Right lobe of liver (tissue), 6 donors: Measurements from ENCODE around the gene MST1. TPM values are rescaled to one million over a fixed set of nuclear protein-coding genes. Genes with fewer than 3 reads are reported as not detected.

Experiments
- ATAC-seq, 4 donors: fragments of 200-7000 bp; cut with Tn5 transposase; one replicate each; pipeline ENCODE4 v1.9.1; 2020; ENCODE audit warnings: mild to moderate bottlenecking in 4 of 4, moderate library complexity in 4 of 4
- DNase-seq, 3 donors: peaks; one replicate each; pipeline ENCODE4 v3.0.0-alpha.2; 2020
- H3K27ac ChIP-seq, 3 donors: fragments of 200-600 bp; one replicate each; pipeline ENCODE4 v1.8.0; 2022
- H3K27me3 ChIP-seq, 2 donors: fragments of 200-600 bp; one replicate each; pipeline ENCODE4 v1.8.0; 2022
- H3K36me3 ChIP-seq, 4 donors: fragments of 200-600 bp; sonication (generic) in 1 of 4; one replicate each; pipeline versions ENCODE4 v1.5.1 to v1.8.0; 2017 to 2022; ENCODE audit warnings: control low read depth in 1 of 4
- H3K4me1 ChIP-seq, 4 donors: fragments of 200-600 bp; sonication (generic) in 1 of 4; one replicate each; pipeline versions ENCODE4 v1.5.1 to v1.8.0; 2017 to 2022; ENCODE audit warnings: control low read depth in 1 of 4
- H3K4me3 ChIP-seq, 3 donors: fragments of 200-600 bp; one replicate each; pipeline ENCODE4 v1.8.0; 2022
- H3K9me3 ChIP-seq, 4 donors: fragments of 200-600 bp; sonication (generic) in 1 of 4; one replicate each; pipeline versions ENCODE4 v1.5.1 to v1.8.0; 2017 to 2022; ENCODE audit warnings: control low read depth in 1 of 4
- CTCF ChIP-seq, 4 donors: fragments of 200-600 bp in 3 of 4; fragments of 450-650 bp in 1 of 4; IDR thresholded peaks; one replicate each; pipeline versions ENCODE4 v1.5.1 to v1.8.0; 2016 to 2022; ENCODE audit warnings: antibody characterized with exemption in 4 of 4, mild to moderate bottlenecking in 2 of 4
- POLR2A ChIP-seq: fragments of 450-650 bp; IDR thresholded peaks from one replicate; pipeline ENCODE4 v1.6.1; 2017; ENCODE audit warnings: antibody characterized with exemption, mild to moderate bottlenecking
- WGBS: methylation state at CpG from one replicate; pipeline ENCODE4 v1.1.6; 2018; ENCODE audit warnings: low coverage, low lambda C conversion rate; ENCODE audit not compliant: insufficient coverage; ENCODE audit errors: missing lambda C conversion rate; 5-methylcytosine and 5-hydroxymethylcytosine counted together
- intact Hi-C, 2 donors: fragments of 100-400 bp; cut with DNase I; formaldehyde crosslinking; loops; one replicate each; pipeline versions ENCODE4 v1.11.2 to v1.14.1; 2022
- total RNA-seq, 6 experiments: library from RNA; depleted of rRNA in 2 of 6; stranded (reverse); fragments of >200 nt in 2 of 6; fragmentation: NEBNext Ultra II Directional in 3 of 6; extraction: Animal tissue kit (Norgen Biotek cat#: 25700) in 3 of 6; gene quantifications; one replicate each; pipeline versions ENCODE4 v1.1.0 to v1.2.4, GENCODE V29; 2016 to 2023
- donor health status: DM: no; HTN: yes; CAD: no.
- donor health status: DM: no; HTN: no; CAD: no.
- donor health status: DM: no; HTN: no; CAD: no.
- donor health status: DM: no; HTN: yes; CAD: no.
- donor health status: DM: no; HTN: yes; CAD: no.

The MST1 gene
- total RNA-seq, 6 experiments from 2014 or later: 321 to 695 (median 632) TPM

GRCh38 chr3:49675912-49676311 lies 13.4 kb downstream of the MST1 start:
- ATAC-seq (no peak), DNase-seq (no peak)
- TF ChIP-seq CTCF (IDR thresholded peaks at IDR 0.05): no peak
- no peak for TF ChIP-seq POLR2A
- intact Hi-C loops: no loop called here
- Histone ChIP-seq H3K9me3 (no peaks in the 10 kb centered on the region), H3K4me3 (no peak overlapping the region), H3K27me3 (no peaks in the 10 kb centered on the region), H3K36me3 (peaks cover 0 to 45% (median 20%) of the 10 kb centered on the region in 4 donors), H3K4me1 (peaks cover 0 to 31% (median 8%) of the 10 kb centered on the region in 4 donors), H3K27ac (no peak overlapping the region)
- 100% methylated on average over 1 of the region's 11 CpGs for WGBS

- under 1% methylated on average over 26 of the region's 34 CpGs for WGBS
Measured at GRCh38 chr3:49674497-49674983, 14.7 kb downstream of the MST1 start.

GRCh38 chr3:49673715-49674496 lies 15.4 kb downstream of the MST1 start, which contains the start of gene APEH:
Gene APEH (plus strand): TSS chr3:49674351. CDS start chr3:49674402, 51 bp downstream.
- Histone ChIP-seq H3K9me3 (no peaks in the 10 kb centered on the region), H3K36me3 (peaks cover 0 to 27% (median 11%) of the 10 kb centered on the region in 4 donors), H3K4me3 (peak within 1 kb of the TSS; percentile 75 to 86 (median 84)), H3K27ac (peak within 1 kb of the TSS; percentile 77 to 90 (median 86)), H3K4me1 (peaks cover 2 to 51% (median 18%) of the 10 kb centered on the region in 4 donors), H3K27me3 (no peaks in the 10 kb centered on the region)
- 0% methylated on average over 25 of the region's 71 CpGs for WGBS
- intact Hi-C loops: loop anchor here in 1 of 2 donors (5.0 kb wide), 1 partner anchor 132 kb away; no protein-coding TSS in a partner anchor
- DNase-seq: peak; percentile 98 to 99 (median 99)
- no peak for TF ChIP-seq CTCF (IDR thresholded peaks at IDR 0.05)
- peak; percentile 77 for TF ChIP-seq POLR2A
- ATAC-seq: peak; percentile 79 to 87 (median 82)

More at GRCh38 chr3:49674497-49674983, 14.7 kb downstream of the MST1 start:
- Histone ChIP-seq H3K9me3 (no peaks in the 10 kb centered on the region), H3K4me3 (peak overlapping the region; percentile 75 to 86 (median 84)), H3K4me1 (peaks cover 0 to 45% (median 15%) of the 10 kb centered on the region in 4 donors), H3K36me3 (peaks cover 0 to 33% (median 14%) of the 10 kb centered on the region in 4 donors), H3K27me3 (no peaks in the 10 kb centered on the region), H3K27ac (peak overlapping the region; percentile 16 to 90 (median 86))
- TF ChIP-seq POLR2A: no peak
- TF ChIP-seq CTCF (IDR thresholded peaks at IDR 0.05): no peak
- intact Hi-C loops: loop anchor here in 1 of 2 donors (5.0 kb wide), 1 partner anchor 132 kb away; no protein-coding TSS in a partner anchor
- ATAC-seq: peak in 3 of 4 donors; percentile 0 to 1 (median 0)
- DNase-seq: peak in 1 of 3 donors; percentile 64

- 0% methylated on average over 1 of the region's 17 CpGs for WGBS
- peaks cover 2 to 58% (median 22%) of the 10 kb centered on the region in 4 donors for H3K4me1 ChIP-seq
- H3K27me3 ChIP-seq: no peaks in the 10 kb centered on the region
- peak overlapping the region; percentile 75 to 86 (median 84) for H3K4me3 ChIP-seq
- H3K36me3 ChIP-seq: peaks cover 0 to 20% (median 9%) of the 10 kb centered on the region in 4 donors
- intact Hi-C loops: loop anchor here in 1 of 2 donors (5.0 kb wide), 1 partner anchor 131 kb away; no protein-coding TSS in a partner anchor
- ATAC-seq: peak; percentile 0 to 7 (median 0)
- H3K27ac ChIP-seq: peak overlapping the region; percentile 77 to 90 (median 86)
- H3K9me3 ChIP-seq: no peaks in the 10 kb centered on the region
- DNase-seq: no peak
- TF ChIP-seq CTCF (IDR thresholded peaks at IDR 0.05): no peak
- no peak for TF ChIP-seq POLR2A
Measured at GRCh38 chr3:49673121-49673714, 16.1 kb downstream of the MST1 start.
